PC-9 (cell line): ENCODE results near the gene ASXL1. TPM values are rescaled to one million over a fixed set of nuclear protein-coding genes. Genes with fewer than 3 reads are reported as not detected.

Experiments used
- BruUV-seq: library from RNA; stranded (reverse); fragments of 400-500 nt; replicated peaks from 2 replicates; lab custom pipeline; 2021; lab: Mats Ljungman, UMichigan
- CTCF ChIA-PET: fragments of 300-600 bp; sonication (Branson Sonifier 250); formaldehyde crosslinking; loops from one replicate; lab custom pipeline; 2022; ENCODE audit warnings: antibody characterized with exemption; lab: Charles Lee
- POLR2A ChIA-PET: fragments of 300-600 bp; sonication (Branson Sonifier 250); formaldehyde crosslinking; loops from one replicate; lab custom pipeline; 2022; ENCODE audit warnings: antibody characterized with exemption; ENCODE audit not compliant: unreplicated experiment; lab: Charles Lee
- DNase-seq, 2 experiments: peaks; one replicate each; pipeline versions ENCODE4 v3.0.0 to v3.0.0-alpha.2; 2015 to 2022; ENCODE audit warnings: mixed read lengths in 1 of 2
- H2AFZ ChIP-seq: fragments of 200-600 bp; sonication (generic); 2 replicates; pipeline ENCODE4 v1.8.1; 2017; ENCODE audit warnings: antibody characterized with exemption
- H3F3A ChIP-seq: fragments of 200-600 bp; sonication (generic); 2 replicates; pipeline ENCODE4 v1.8.1; 2017; ENCODE audit warnings: antibody characterized with exemption, mild to moderate bottlenecking, low read depth; ENCODE audit not compliant: insufficient read depth
- H3K27ac ChIP-seq: fragments of 200-600 bp; sonication (generic); 2 replicates; pipeline ENCODE4 v1.6.1; 2016; ENCODE audit warnings: mixed run types
- H3K27me3 ChIP-seq: fragments of 200-600 bp; sonication (generic); 2 replicates; pipeline ENCODE4 v1.6.1; 2016; ENCODE audit warnings: low read depth, mixed run types; ENCODE audit not compliant: insufficient read depth
- H3K36me3 ChIP-seq: fragments of 200-600 bp; sonication (generic); 2 replicates; pipeline ENCODE4 v1.6.1; 2016; ENCODE audit warnings: low read depth, mixed run types
- H3K4me1 ChIP-seq: fragments of 200-600 bp; sonication (generic); replicated peaks from 2 replicates; pipeline ENCODE4 v1.6.1; 2016; ENCODE audit warnings: mixed run types; ENCODE audit not compliant: insufficient read depth
- H3K4me2 ChIP-seq: fragments of 200-600 bp; sonication (generic); 2 replicates; pipeline ENCODE4 v1.6.1; 2017; ENCODE audit warnings: mixed run types
- H3K4me3 ChIP-seq: fragments of 200-600 bp; sonication (generic); 2 replicates; pipeline ENCODE4 v1.6.1; 2016; ENCODE audit warnings: mixed run types
- H3K79me2 ChIP-seq: fragments of 200-600 bp; sonication (generic); 2 replicates; pipeline ENCODE4 v1.6.1; 2017; ENCODE audit warnings: low read depth, mixed run types
- H3K9me2 ChIP-seq: fragments of 200-600 bp; sonication (generic); 2 replicates; pipeline ENCODE4 v1.8.1; 2017; ENCODE audit warnings: mild to moderate bottlenecking; ENCODE audit not compliant: insufficient read depth
- H3K9me3 ChIP-seq: fragments of 200-600 bp; sonication (generic); 2 replicates; pipeline ENCODE4 v1.8.1; 2016; ENCODE audit warnings: low read depth; ENCODE audit not compliant: insufficient read depth
- H4K20me1 ChIP-seq: fragments of 200-600 bp; sonication (generic); 2 replicates; pipeline ENCODE4 v1.8.1; 2017; ENCODE audit not compliant: insufficient read depth
- EZH2 ChIP-seq: fragments of 200-600 bp; sonication (generic); IDR thresholded peaks from 2 replicates; pipeline ENCODE4 v1.8.0; 2017; ENCODE audit warnings: antibody characterized with exemption, low read depth
- intact Hi-C: fragments of 100-400 bp; cut with micrococcal nuclease; formaldehyde crosslinking; loops from one replicate; pipeline ENCODE4 v1.10.0; 2022; ENCODE audit not compliant: unreplicated experiment
- total RNA-seq: library from RNA; stranded (reverse); gene quantifications from 2 replicates; pipeline ENCODE4 v1.2.3, GENCODE V29; 2021
- TF ChIP-seq, protein P1 (sequence below): fragments of 200-600 bp; sonication (generic); conservative IDR thresholded peaks from 2 replicates; pipeline ENCODE4 v1.6.1; 2017; ENCODE audit warnings: mixed run types, antibody characterized with exemption, mild to moderate bottlenecking, moderate library complexity

ASXL1 gene
- total RNA-seq, 1 experiment from 2014 or later, result 123 TPM

DNA sequence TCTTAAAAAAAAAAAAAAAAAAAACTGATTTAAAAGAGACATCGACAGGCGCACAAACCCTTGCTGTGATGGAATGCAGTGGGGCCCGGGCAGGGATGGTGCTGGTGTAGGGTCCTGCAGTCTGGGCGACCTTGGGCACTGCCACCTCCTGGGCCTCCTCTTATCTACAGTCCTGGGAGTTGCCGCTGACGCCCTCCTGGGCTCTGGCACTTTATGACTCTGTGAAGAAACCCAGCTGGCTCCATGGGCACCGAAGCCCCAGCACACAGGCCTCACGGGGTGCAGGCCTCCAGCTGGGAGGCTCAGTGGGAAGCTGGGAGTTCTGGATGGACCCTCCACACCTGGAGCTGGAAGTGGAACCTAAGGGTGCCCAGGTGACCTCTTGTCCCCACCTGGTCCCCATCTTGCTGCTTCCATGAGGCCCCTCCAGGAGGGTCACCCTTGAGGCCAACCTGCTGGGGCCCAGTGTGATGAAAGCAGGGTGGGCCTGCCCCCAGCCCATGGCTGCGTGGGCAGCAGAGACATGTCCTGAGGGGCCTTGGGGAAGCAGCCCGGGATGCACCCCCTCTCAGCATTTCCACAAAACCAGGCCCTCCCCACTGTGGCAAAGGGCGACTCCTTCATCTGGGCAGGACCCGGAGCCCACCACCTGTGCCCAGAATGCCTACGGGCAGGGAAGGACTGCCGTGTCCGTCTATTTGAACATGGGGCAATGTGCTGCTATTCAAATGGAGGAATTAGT is 104.9 kb downstream of the ASXL1 start:
- ChIA-PET CTCF (no interaction called here), POLR2A (no interaction called here)
- BruUV-seq, result no TSS peak
- TF ChIP-seq, protein P1, sequence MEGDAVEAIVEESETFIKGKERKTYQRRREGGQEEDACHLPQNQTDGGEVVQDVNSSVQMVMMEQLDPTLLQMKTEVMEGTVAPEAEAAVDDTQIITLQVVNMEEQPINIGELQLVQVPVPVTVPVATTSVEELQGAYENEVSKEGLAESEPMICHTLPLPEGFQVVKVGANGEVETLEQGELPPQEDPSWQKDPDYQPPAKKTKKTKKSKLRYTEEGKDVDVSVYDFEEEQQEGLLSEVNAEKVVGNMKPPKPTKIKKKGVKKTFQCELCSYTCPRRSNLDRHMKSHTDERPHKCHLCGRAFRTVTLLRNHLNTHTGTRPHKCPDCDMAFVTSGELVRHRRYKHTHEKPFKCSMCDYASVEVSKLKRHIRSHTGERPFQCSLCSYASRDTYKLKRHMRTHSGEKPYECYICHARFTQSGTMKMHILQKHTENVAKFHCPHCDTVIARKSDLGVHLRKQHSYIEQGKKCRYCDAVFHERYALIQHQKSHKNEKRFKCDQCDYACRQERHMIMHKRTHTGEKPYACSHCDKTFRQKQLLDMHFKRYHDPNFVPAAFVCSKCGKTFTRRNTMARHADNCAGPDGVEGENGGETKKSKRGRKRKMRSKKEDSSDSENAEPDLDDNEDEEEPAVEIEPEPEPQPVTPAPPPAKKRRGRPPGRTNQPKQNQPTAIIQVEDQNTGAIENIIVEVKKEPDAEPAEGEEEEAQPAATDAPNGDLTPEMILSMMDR, result no peak
- TF ChIP-seq EZH2, result no peak
- DNase-seq, result no peak
- no peaks in the 10 kb centered on the region for H3K9me3 ChIP-seq
- H2AFZ ChIP-seq, result no peak overlapping the region
- H3K27me3 ChIP-seq, result no peaks in the 10 kb centered on the region
- no peaks in the 10 kb centered on the region for H3K9me2 ChIP-seq
- H3K36me3 ChIP-seq, result no peaks in the 10 kb centered on the region
- peaks cover 4% of the 10 kb centered on the region; the same call in 1 of the 2 replicates for H4K20me1 ChIP-seq
- H3K27ac ChIP-seq, result no peak overlapping the region
- H3K79me2 ChIP-seq, result peaks cover 10% of the 10 kb centered on the region; the same call in 1 of the 2 replicates
- intact Hi-C loops, result no loop called here
- no peak overlapping the region for H3K4me2 ChIP-seq
- peaks cover 10% of the 10 kb centered on the region; the same call in 1 of the 2 replicates for H3F3A ChIP-seq
- peaks cover 7% of the 10 kb centered on the region for H3K4me1 ChIP-seq
- H3K4me3 ChIP-seq, result no peak overlapping the region

DNA sequence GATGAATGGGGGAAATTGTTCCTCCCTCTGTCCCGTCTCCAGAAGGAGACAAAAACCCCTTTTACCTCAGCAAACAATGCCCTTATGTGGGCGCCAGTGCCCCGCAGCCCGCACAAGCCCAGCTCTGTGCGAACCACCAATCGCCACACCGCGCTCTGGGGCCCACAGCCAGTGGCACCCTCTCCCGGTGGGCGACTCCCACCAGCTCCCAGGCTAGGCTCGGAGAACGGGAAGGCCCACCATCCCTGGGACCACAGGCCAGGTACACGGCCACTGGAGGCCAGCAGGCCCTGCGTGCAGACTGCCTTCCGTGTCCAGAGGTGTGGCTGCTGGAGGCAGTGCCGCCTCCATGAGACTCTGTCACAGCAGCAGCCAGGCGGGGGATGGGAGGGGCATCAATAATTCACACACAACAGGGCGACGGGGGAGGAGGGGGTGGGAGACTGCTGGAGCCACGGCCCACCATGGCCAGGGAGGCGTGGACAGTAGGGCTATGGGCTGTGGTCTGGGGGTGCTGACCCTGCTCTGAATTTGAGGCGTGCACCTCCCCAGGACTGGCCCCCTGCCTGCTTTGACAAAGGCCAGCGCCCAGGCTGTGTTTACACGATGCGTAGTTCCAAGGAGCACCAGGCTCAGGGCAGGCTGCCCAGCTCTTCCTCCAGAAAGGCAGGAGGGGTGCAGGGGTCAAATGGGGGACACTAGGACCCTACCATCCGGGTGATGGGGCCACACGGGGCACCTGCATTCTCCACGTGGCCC is 105.7 kb downstream of the ASXL1 start:
- no peak overlapping the region for H3K4me2 ChIP-seq
- ChIA-PET CTCF (no interaction called here), POLR2A (no interaction called here)
- H2AFZ ChIP-seq, result no peak overlapping the region
- no peak for TF ChIP-seq EZH2
- TF ChIP-seq, protein P1, result no peak
- no peaks in the 10 kb centered on the region for H3K9me2 ChIP-seq
- no TSS peak for BruUV-seq
- peaks cover 7% of the 10 kb centered on the region for H3K4me1 ChIP-seq
- no peaks in the 10 kb centered on the region for H3K36me3 ChIP-seq
- H4K20me1 ChIP-seq, result no peaks in the 10 kb centered on the region; the same call in 1 of the 2 replicates
- peaks cover 10% of the 10 kb centered on the region; the same call in 1 of the 2 replicates for H3K79me2 ChIP-seq
- no peak overlapping the region for H3K4me3 ChIP-seq
- intact Hi-C loops, result no loop called here
- no peak overlapping the region for H3K27ac ChIP-seq
- H3K27me3 ChIP-seq, result no peaks in the 10 kb centered on the region
- no peaks in the 10 kb centered on the region for H3K9me3 ChIP-seq
- no peak for DNase-seq
- H3F3A ChIP-seq, result peaks cover 10% of the 10 kb centered on the region; the same call in 1 of the 2 replicates

DNA sequence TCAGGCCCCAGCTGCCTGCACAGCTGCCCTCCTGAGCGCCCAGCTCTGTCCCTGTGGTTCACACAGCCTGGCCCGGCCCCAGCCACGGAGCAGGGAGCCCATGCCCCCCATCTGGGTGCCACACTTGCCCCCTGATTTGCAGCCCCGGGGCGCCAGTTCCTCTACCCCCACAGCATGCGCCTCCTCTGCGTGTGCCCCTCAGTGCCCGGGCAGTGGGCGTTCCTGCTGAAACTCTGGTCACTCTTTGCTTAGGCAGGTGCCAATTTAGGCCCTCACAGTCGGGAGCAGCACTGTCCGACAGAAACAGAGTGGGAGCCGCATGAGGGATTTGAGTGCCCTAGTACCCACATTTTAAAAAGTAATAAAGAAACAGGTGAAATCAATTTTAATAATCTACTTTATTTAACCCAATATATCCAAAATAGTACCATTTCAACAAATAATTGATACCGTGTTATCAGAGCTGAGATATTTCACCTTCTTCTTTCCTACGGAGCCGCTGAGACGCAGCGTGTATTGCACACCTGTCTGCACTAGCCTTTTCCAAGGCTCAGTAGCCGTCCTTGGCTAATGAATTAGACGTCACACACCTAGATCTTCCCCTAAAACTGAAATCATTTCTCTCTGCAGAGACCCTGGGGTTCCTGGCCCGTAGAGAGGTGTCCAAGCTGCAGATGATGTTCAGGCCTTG is 106.4 kb downstream of the ASXL1 start:
- TF ChIP-seq, protein P1, result no peak
- no peak for TF ChIP-seq EZH2
- Histone ChIP-seq H3K9me2 (no peaks in the 10 kb centered on the region), H4K20me1 (no peaks in the 10 kb centered on the region; the same call in 1 of the 2 replicates), H3K36me3 (no peaks in the 10 kb centered on the region), H3F3A (peaks cover 10% of the 10 kb centered on the region; the same call in 1 of the 2 replicates), H3K9me3 (no peaks in the 10 kb centered on the region), H3K4me2 (no peak overlapping the region), H2AFZ (no peak overlapping the region), H3K27me3 (no peaks in the 10 kb centered on the region), H3K4me1 (peaks cover 7% of the 10 kb centered on the region), H3K79me2 (peaks cover 10% of the 10 kb centered on the region; the same call in 1 of the 2 replicates), H3K27ac (peak overlapping the region; percentile 75; the same call in 1 of the 2 replicates), H3K4me3 (no peak overlapping the region)
- intact Hi-C loops, result no loop called here
- POLR2A ChIA-PET, result no interaction called here
- no peak for DNase-seq
- no TSS peak for BruUV-seq
- CTCF ChIA-PET, result no interaction called here
